Measurements from ENCODE around the gene PAPPA2.

PAPPA2 gene

GRCh38 chr1:176669782-176670181 is 206.8 kb downstream of the PAPPA2 start:
- Histone ChIP-seq H3K4me2 (ENCODE audit: low read length) (no peak overlapping the region), H4K20me1 (ENCODE audit: insufficient read depth, low read length) (no peaks in the 10 kb centered on the region), H3K4me3 (ENCODE audit: low read depth, low read length, poor library complexity, severe bottlenecking) (no peak overlapping the region), H3K9me2 (ENCODE audit: low read depth, low read length) (no peaks in the 10 kb centered on the region), H3K4me1 (ENCODE audit: insufficient read depth, low read length, severe bottlenecking) (no peaks in the 10 kb centered on the region), H3F3A (ENCODE audit: insufficient read depth, low read length) (no peaks in the 10 kb centered on the region), H3K27me3 (ENCODE audit: insufficient read depth, low read length) (no peaks in the 10 kb centered on the region), H3K36me3 (ENCODE audit: insufficient read depth, low read length) (no peaks in the 10 kb centered on the region), H2AFZ (ENCODE audit: low read length) (no peak overlapping the region), H3K9me3 (ENCODE audit: low read length) (no peaks in the 10 kb centered on the region), H3K79me2 (ENCODE audit: insufficient read depth, low read length) (no peaks in the 10 kb centered on the region), H3K9ac (ENCODE audit: low read length) (no peak overlapping the region), H3K27ac (ENCODE audit: low read depth, low read length, poor library complexity, severe bottlenecking) (no peak overlapping the region)
- no peak for TF ChIP-seq EZH2 (IDR thresholded peaks at IDR 0.05; ENCODE audit: borderline replicate concordance, low read length)
- TF ChIP-seq CTCF (IDR thresholded peaks at IDR 0.05; ENCODE audit: low read length), result no peak

GRCh38 chr1:176670853-176671252 is 207.9 kb downstream of the PAPPA2 start:
- Histone ChIP-seq H3K9me3 (ENCODE audit: low read length) (no peaks in the 10 kb centered on the region), H3K4me3 (ENCODE audit: low read depth, low read length, poor library complexity, severe bottlenecking) (no peak overlapping the region), H3K9ac (ENCODE audit: low read length) (no peak overlapping the region), H3K79me2 (ENCODE audit: insufficient read depth, low read length) (no peaks in the 10 kb centered on the region), H3F3A (ENCODE audit: insufficient read depth, low read length) (no peaks in the 10 kb centered on the region), H4K20me1 (ENCODE audit: insufficient read depth, low read length) (no peaks in the 10 kb centered on the region), H3K9me2 (ENCODE audit: low read depth, low read length) (no peaks in the 10 kb centered on the region), H3K36me3 (ENCODE audit: insufficient read depth, low read length) (no peaks in the 10 kb centered on the region), H2AFZ (ENCODE audit: low read length) (no peak overlapping the region), H3K4me1 (ENCODE audit: insufficient read depth, low read length, severe bottlenecking) (no peaks in the 10 kb centered on the region), H3K4me2 (ENCODE audit: low read length) (no peak overlapping the region), H3K27ac (ENCODE audit: low read depth, low read length, poor library complexity, severe bottlenecking) (no peak overlapping the region), H3K27me3 (ENCODE audit: insufficient read depth, low read length) (no peaks in the 10 kb centered on the region)
- no peak for TF ChIP-seq CTCF (IDR thresholded peaks at IDR 0.05; ENCODE audit: low read length)
- no peak for TF ChIP-seq EZH2 (IDR thresholded peaks at IDR 0.05; ENCODE audit: borderline replicate concordance, low read length)

GRCh38 chr1:176682830-176683535 is 220.0 kb downstream of the PAPPA2 start:
- no peaks in the 10 kb centered on the region for H3K9me2 ChIP-seq (ENCODE audit: low read depth, low read length)
- no peak for TF ChIP-seq CTCF (IDR thresholded peaks at IDR 0.05; ENCODE audit: low read length)
- no peak for TF ChIP-seq EZH2 (IDR thresholded peaks at IDR 0.05; ENCODE audit: borderline replicate concordance, low read length)

More at GRCh38 chr1:176682830-176683535, 220.0 kb downstream of the PAPPA2 start:
- H3K4me2 ChIP-seq (ENCODE audit: low read length), result no peak overlapping the region
- no peaks in the 10 kb centered on the region for H4K20me1 ChIP-seq (ENCODE audit: insufficient read depth, low read length)
- no peaks in the 10 kb centered on the region for H3K36me3 ChIP-seq (ENCODE audit: insufficient read depth, low read length)
- no peak overlapping the region for H3K27ac ChIP-seq (ENCODE audit: low read depth, low read length, poor library complexity, severe bottlenecking)
- no peak overlapping the region for H2AFZ ChIP-seq (ENCODE audit: low read length)
- no peaks in the 10 kb centered on the region for H3K4me1 ChIP-seq (ENCODE audit: insufficient read depth, low read length, severe bottlenecking)
- H3K4me3 ChIP-seq (ENCODE audit: low read depth, low read length, poor library complexity, severe bottlenecking), result no peak overlapping the region
- no peaks in the 10 kb centered on the region for H3K9me3 ChIP-seq (ENCODE audit: low read length)
- no peak overlapping the region for H3K9ac ChIP-seq (ENCODE audit: low read length)
- H3F3A ChIP-seq (ENCODE audit: insufficient read depth, low read length), result no peaks in the 10 kb centered on the region
- no peaks in the 10 kb centered on the region for H3K27me3 ChIP-seq (ENCODE audit: insufficient read depth, low read length)
- no peaks in the 10 kb centered on the region for H3K79me2 ChIP-seq (ENCODE audit: insufficient read depth, low read length)
